Endodermal cell (in vitro differentiated cells): Measurements from ENCODE around the gene PELI2. TPM values are rescaled to one million over a fixed set of nuclear protein-coding genes. Genes with fewer than 3 reads are reported as not detected.

Experiments used
- DNase-seq: peaks from one replicate; pipeline ENCODE4 v3.0.0-alpha.2; 2017
- H3K27ac ChIP-seq: 2 replicates; pipeline ENCODE4 v1.5.1; 2013; ENCODE audit warnings: mild to moderate bottlenecking, low read depth, low read length, moderate library complexity
- H3K27me3 ChIP-seq: 2 replicates; pipeline ENCODE4 v1.6.1; 2013; ENCODE audit warnings: mild to moderate bottlenecking, low read length, moderate library complexity; ENCODE audit not compliant: insufficient read depth, control insufficient read depth, poor library complexity, severe bottlenecking
- H3K36me3 ChIP-seq: 2 replicates; pipeline ENCODE4 v1.7.0; 2013; ENCODE audit warnings: mild to moderate bottlenecking, low read length, moderate library complexity; ENCODE audit not compliant: control insufficient read depth, insufficient read depth
- H3K4me1 ChIP-seq: one replicate; pipeline ENCODE4 v1.7.0; 2013; ENCODE audit warnings: low read length; ENCODE audit not compliant: control insufficient read depth, insufficient read depth
- H3K4me3 ChIP-seq: 2 replicates; pipeline ENCODE4 v1.5.1; 2013; ENCODE audit warnings: mild to moderate bottlenecking, low read length, moderate library complexity
- H3K9ac ChIP-seq: 2 replicates; pipeline ENCODE4 v1.6.1; 2013; ENCODE audit warnings: mild to moderate bottlenecking, low read length, moderate library complexity; ENCODE audit not compliant: poor library complexity, severe bottlenecking; ENCODE audit errors: extremely low read depth
- H3K9me3 ChIP-seq: 2 replicates; pipeline ENCODE4 v1.6.1; 2013; ENCODE audit warnings: mild to moderate bottlenecking, low read length, moderate library complexity; ENCODE audit not compliant: control insufficient read depth
- H3K27ac Mint-ChIP-seq: 2 replicates; pipeline ENCODE4 v1.8.0; 2020; ENCODE audit warnings: mixed read lengths
- H3K27me3 Mint-ChIP-seq: 2 replicates; pipeline ENCODE4 v1.8.0; 2021; ENCODE audit warnings: mild to moderate bottlenecking, mixed read lengths; ENCODE audit not compliant: insufficient read depth
- H3K36me3 Mint-ChIP-seq: 2 replicates; pipeline ENCODE4 v1.8.0; 2020; ENCODE audit warnings: low read depth, mixed read lengths
- H3K4me1 Mint-ChIP-seq: 2 replicates; pipeline ENCODE4 v1.8.0; 2020; ENCODE audit warnings: mixed read lengths
- H3K4me3 Mint-ChIP-seq: 2 replicates; pipeline ENCODE4 v1.8.0; 2020; ENCODE audit warnings: mild to moderate bottlenecking, moderate library complexity, mixed read lengths
- H3K9me3 Mint-ChIP-seq: 2 replicates; pipeline ENCODE4 v1.8.0; 2020; ENCODE audit warnings: mild to moderate bottlenecking, mixed read lengths
- WGBS, 2 experiments: methylation state at CpG; one replicate each; pipeline versions ENCODE4 v1.1.5 to v1.1.7; 2013; ENCODE audit warnings: missing lambda C conversion rate in 2 of 2, mixed read lengths in 1 of 2; ENCODE audit not compliant: insufficient coverage in 1 of 2, insufficient read length in 1 of 2; 5-methylcytosine and 5-hydroxymethylcytosine counted together
- long read RNA-seq, 4 experiments: library from polyadenylated mRNA in 2 of 4; library from RNA in 1 of 4; library from capped mRNA in 1 of 4; stranded (forward) in 3 of 4; unstranded in 1 of 4; transcript quantifications; one replicate each; pipeline ENCODE4 v2.0.0, GENCODE V29; 2020 to 2021; ENCODE audit warnings: inconsistent platforms in 1 of 4
- polyA plus RNA-seq, 2 experiments: library from polyadenylated mRNA; stranded (reverse); fragments of 50-300 nt; gene quantifications; one replicate each; pipeline ENCODE4 v1.2.3, GENCODE V29; 2013
- total RNA-seq, 2 donors: library from RNA; stranded (reverse); fragmentation: NEBNext Ultra II Directional in 1 of 2; extraction: Animal tissue kit (Norgen Biotek cat#: 25700) in 1 of 2; gene quantifications; 2 replicates in 1 of 2; 3 replicates in 1 of 2; pipeline ENCODE4 v1.2.1, GENCODE V29; 2021
- TF ChIP-seq, protein P1 (sequence below): fragments of 200-600 bp; sonication (generic); conservative IDR thresholded peaks from 2 replicates; pipeline ENCODE4 v1.5.0; 2021; ENCODE audit warnings: antibody characterized with exemption, mild to moderate bottlenecking

PELI2 gene, protein sequence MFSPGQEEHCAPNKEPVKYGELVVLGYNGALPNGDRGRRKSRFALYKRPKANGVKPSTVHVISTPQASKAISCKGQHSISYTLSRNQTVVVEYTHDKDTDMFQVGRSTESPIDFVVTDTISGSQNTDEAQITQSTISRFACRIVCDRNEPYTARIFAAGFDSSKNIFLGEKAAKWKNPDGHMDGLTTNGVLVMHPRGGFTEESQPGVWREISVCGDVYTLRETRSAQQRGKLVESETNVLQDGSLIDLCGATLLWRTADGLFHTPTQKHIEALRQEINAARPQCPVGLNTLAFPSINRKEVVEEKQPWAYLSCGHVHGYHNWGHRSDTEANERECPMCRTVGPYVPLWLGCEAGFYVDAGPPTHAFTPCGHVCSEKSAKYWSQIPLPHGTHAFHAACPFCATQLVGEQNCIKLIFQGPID
- 1 to 10 TPM; 5.9 to 8.1 TPM for total RNA-seq
- polyA plus RNA-seq (2013, experiment 1 of 2): 12.1 TPM
- polyA plus RNA-seq (2013, experiment 2 of 2): 9.9 TPM
- long read RNA-seq, experiment 1, full-length matches to known transcripts: 1 of 2 reads
- long read RNA-seq, experiment 1, partial matches to known transcripts: 0 of 2 reads
- long read RNA-seq, experiment 1, other reads (novel, unspliced or antisense): 1 of 2 reads
- long read RNA-seq, experiment 2, full-length matches to known transcripts: 4 of 12 reads
- long read RNA-seq, experiment 2, partial matches to known transcripts: 1 of 12 reads
- long read RNA-seq, experiment 2, other reads (novel, unspliced or antisense): 7 of 12 reads
- long read RNA-seq, experiment 3, full-length matches to known transcripts: 2 of 6 reads
- long read RNA-seq, experiment 3, partial matches to known transcripts: 0 of 6 reads
- long read RNA-seq, experiment 3, other reads (novel, unspliced or antisense): 4 of 6 reads
- long read RNA-seq, experiment 4, partial matches to known transcripts: 1 of 1 reads
- long read RNA-seq, experiment 4, other reads (novel, unspliced or antisense): 0 of 1 reads

DNA sequence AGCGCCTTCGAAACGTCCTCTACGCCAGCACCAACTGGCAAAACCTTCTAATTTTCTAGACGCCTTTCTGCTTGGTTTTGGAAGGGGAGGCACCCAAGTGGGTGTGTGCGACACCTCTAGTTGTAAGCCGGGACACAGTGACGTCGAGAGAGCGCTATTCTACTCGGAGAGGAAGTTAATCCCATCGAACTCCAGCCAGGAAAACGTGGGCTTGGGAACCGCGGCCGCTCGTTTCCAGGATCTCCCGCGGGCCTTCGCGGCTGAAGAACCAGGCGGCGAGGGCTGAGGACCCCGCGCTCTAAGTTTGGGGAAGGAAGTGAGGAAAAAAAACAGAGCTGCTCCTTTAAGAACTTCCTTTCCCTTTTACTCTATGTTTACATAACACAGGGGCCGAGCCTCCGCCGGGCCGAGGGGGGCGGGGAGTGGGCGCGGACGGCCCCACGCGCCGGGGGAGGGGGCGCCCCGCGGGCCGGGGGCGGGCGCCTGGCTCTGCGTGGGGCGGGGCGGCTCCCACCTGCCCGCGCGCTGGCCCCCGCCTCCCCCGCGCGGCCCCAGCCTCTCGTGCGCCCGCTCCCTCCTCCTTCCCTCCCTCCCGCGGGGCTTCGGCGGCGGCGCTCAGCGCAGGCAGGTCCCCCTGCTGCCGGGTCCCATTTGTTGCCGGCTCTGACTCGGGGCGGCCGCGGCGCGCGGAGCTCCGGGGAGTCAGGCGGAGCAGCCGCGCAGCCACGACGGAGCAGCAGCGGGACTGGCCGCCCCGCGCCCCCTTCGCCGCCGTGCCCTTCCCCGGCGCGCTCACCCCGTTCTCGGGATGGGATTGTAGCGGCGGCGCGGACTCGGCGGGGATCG, at the start of gene PELI2:
Gene PELI2, plus strand, starts transcription at position 647 of the 846 bp plus-strand sequence. CDS start 250 bp downstream, outside the sequence.
- Histone ChIP-seq H3K9ac (peak within 1 kb of the TSS; percentile 33), H3K4me3 (peak within 1 kb of the TSS; percentile 81), H3K27me3 (peaks cover 41% of the 10 kb centered on the region), H3K36me3 (no peaks in the 10 kb centered on the region), H3K4me1 (no peaks in the 10 kb centered on the region), H3K9me3 (no peaks in the 10 kb centered on the region), H3K27ac (peak within 1 kb of the TSS; percentile 40)
- Mint-ChIP-seq H3K4me1 (peaks cover 15% of the 10 kb centered on the region), H3K27me3 (peaks cover 49% of the 10 kb centered on the region), H3K27ac (peak within 1 kb of the TSS; percentile 90), H3K36me3 (no peaks in the 10 kb centered on the region), H3K4me3 (peak within 1 kb of the TSS; percentile 76), H3K9me3 (no peaks in the 10 kb centered on the region)
- TF ChIP-seq, protein P1, sequence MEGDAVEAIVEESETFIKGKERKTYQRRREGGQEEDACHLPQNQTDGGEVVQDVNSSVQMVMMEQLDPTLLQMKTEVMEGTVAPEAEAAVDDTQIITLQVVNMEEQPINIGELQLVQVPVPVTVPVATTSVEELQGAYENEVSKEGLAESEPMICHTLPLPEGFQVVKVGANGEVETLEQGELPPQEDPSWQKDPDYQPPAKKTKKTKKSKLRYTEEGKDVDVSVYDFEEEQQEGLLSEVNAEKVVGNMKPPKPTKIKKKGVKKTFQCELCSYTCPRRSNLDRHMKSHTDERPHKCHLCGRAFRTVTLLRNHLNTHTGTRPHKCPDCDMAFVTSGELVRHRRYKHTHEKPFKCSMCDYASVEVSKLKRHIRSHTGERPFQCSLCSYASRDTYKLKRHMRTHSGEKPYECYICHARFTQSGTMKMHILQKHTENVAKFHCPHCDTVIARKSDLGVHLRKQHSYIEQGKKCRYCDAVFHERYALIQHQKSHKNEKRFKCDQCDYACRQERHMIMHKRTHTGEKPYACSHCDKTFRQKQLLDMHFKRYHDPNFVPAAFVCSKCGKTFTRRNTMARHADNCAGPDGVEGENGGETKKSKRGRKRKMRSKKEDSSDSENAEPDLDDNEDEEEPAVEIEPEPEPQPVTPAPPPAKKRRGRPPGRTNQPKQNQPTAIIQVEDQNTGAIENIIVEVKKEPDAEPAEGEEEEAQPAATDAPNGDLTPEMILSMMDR: peak; percentile 57
- DNase-seq: peak; percentile 90
- 0 to 1% methylated on average over 35 to 96 of the region's 96 CpGs for WGBS, 2 experiments

DNA sequence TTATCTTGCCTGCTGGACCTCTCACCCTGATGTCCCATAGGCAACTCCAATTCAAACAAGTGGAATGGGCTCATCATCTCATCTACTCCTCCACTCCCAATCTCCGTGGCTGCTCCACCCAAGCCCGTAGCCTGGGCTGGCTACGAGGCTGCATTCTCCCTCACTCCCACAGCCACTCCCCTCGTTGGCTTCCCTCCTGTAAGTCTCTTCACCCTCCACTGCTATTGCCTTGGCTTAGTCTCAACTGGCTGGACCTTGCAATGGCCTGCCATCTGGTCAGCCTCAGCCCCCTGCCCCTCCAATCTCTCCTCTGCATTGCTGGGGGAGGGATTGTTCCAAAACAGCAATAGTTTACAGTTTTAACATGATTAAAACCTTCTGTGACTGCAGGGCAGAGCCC, 44.4 kb upstream of the PELI2 start:
- no peak overlapping the region for H3K4me3 Mint-ChIP-seq
- peaks cover 17% of the 10 kb centered on the region for H3K27me3 ChIP-seq
- H3K9ac ChIP-seq: no peak overlapping the region
- DNase-seq: no peak
- H3K9me3 Mint-ChIP-seq: no peaks in the 10 kb centered on the region
- peaks cover 6% of the 10 kb centered on the region for H3K4me1 Mint-ChIP-seq
- no peaks in the 10 kb centered on the region for H3K4me1 ChIP-seq
- WGBS, 2 experiments: 89% methylated on average over 4 of the region's 4 CpGs
- no peaks in the 10 kb centered on the region for H3K36me3 ChIP-seq
- no peak overlapping the region for H3K4me3 ChIP-seq
- H3K27ac ChIP-seq: no peak overlapping the region
- peaks cover 40% of the 10 kb centered on the region for H3K27me3 Mint-ChIP-seq
- no peaks in the 10 kb centered on the region for H3K36me3 Mint-ChIP-seq
- TF ChIP-seq, protein P1: no peak
- no peaks in the 10 kb centered on the region for H3K9me3 ChIP-seq
- H3K27ac Mint-ChIP-seq: no peak overlapping the region

DNA sequence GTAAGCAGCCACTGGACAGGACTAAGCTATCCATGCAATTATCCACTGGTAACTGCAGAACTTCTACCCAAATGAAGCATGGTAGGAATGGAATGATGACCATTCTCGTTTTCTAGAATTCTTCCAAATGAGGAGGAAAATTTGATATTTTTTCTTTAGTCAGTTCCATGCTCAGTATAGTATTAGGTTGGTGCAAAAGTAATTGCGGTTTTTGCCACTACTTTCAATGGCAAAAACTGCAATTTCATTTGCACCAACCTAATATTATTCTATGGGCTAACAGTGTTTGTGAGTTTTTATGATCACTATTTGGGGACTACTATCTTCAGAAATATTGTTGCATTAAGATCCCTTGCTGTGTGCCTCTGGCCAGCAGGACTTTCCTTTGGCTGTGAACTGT, 42.9 kb upstream of the PELI2 start:
- no peaks in the 10 kb centered on the region for H3K9me3 Mint-ChIP-seq

More for the DNA sequence above, 42.9 kb upstream of the PELI2 start:
- TF ChIP-seq, protein P1: no peak
- no peaks in the 10 kb centered on the region for H3K36me3 ChIP-seq
- no peak overlapping the region for H3K9ac ChIP-seq
- peaks cover 17% of the 10 kb centered on the region for H3K27me3 ChIP-seq
- H3K27ac ChIP-seq: no peak overlapping the region
- 83 to 100% methylated on average over 1 to 2 of the region's 2 CpGs for WGBS, 2 experiments
- H3K4me1 ChIP-seq: no peaks in the 10 kb centered on the region
- Mint-ChIP-seq H3K36me3 (no peaks in the 10 kb centered on the region), H3K4me3 (no peak overlapping the region), H3K27ac (no peak overlapping the region), H3K4me1 (peaks cover 6% of the 10 kb centered on the region), H3K27me3 (peaks cover 29% of the 10 kb centered on the region)
- no peaks in the 10 kb centered on the region for H3K9me3 ChIP-seq
- no peak for DNase-seq
- no peak overlapping the region for H3K4me3 ChIP-seq
